Activated T-cell treated with anti-CD3 and anti-CD28 coated beads, Interleukin-2, amount 50 U/mL, for 4 hours (primary cell): ENCODE data around the gene PCDHGB2. TPM values are rescaled to one million over a fixed set of nuclear protein-coding genes. Genes with fewer than 3 reads are reported as not detected.
"Not testable (repeated sequence)": the region's sequence is repeated elsewhere in the genome, so short reads cannot be mapped to it uniquely, and the experiment has no call there.

Source experiments
- ATAC-seq, 2 donors: fragments of 200-7000 bp; cut with Tn5 transposase; one replicate each; pipeline ENCODE4 v1.10.0; 2021
- DNase-seq: peaks from one replicate; pipeline ENCODE4 v3.0.0-alpha.2; 2020
- H3K27me3 Mint-ChIP-seq: one replicate; pipeline ENCODE4 v1.8.0; 2021; ENCODE audit warnings: low read depth, mixed read lengths
- H3K36me3 Mint-ChIP-seq: one replicate; pipeline ENCODE4 v1.8.0; 2022; ENCODE audit warnings: mixed read lengths; ENCODE audit not compliant: insufficient read depth
- H3K4me1 Mint-ChIP-seq: one replicate; pipeline ENCODE4 v1.8.0; 2021; ENCODE audit warnings: low read depth, mixed read lengths
- H3K4me3 Mint-ChIP-seq: one replicate; pipeline ENCODE4 v1.8.0; 2021; ENCODE audit warnings: mild to moderate bottlenecking, moderate library complexity, mixed read lengths
- H3K9me3 Mint-ChIP-seq: one replicate; pipeline ENCODE4 v1.8.0; 2021; ENCODE audit warnings: mixed read lengths
- total RNA-seq, 3 donors: library from RNA; stranded (reverse); gene quantifications; one replicate each; pipeline ENCODE4 v1.2.1, GENCODE V29; 2021

The PCDHGB2 gene
- total RNA-seq, 3 donors from 2014 or later, result 0.13 to 0.43 (median 0.40) TPM

DNA sequence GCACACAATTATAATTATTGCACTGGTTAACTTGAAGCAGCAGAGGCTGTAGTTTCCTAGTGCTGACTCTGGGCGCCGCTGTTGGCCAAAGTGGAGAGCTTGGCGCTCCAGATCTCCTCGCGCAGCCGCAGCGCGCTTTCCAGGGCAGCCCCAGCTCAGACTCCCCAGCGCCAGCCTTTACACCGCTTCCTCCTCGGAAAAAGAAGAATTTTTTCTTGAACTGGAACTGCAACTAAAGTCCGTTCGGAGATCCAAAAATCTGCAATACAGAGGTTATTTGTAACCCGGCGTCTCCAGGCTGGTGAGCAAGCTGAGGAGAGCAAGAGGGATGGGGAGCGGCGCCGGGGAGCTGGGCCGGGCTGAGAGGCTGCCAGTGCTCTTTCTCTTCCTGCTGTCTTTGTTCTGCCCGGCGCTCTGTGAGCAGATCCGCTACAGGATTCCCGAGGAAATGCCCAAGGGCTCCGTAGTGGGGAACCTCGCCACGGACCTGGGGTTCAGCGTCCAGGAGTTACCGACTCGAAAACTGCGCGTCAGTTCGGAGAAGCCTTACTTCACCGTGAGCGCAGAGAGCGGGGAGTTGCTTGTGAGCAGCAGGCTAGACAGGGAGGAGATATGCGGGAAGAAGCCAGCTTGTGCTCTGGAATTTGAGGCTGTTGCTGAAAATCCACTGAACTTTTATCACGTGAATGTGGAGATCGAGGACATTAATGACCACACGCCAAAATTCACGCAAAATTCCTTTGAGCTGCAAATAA, 27.9 kb downstream of the PCDHGB2 start, which contains the start of gene PCDHGB4:
Gene PCDHGB4 (plus strand): TSS at position 142 of the 755 bp plus-strand sequence. CDS start 187 bp downstream, at position 329.
- H3K36me3 Mint-ChIP-seq, DNase-seq, H3K4me1 Mint-ChIP-seq, H3K4me3 Mint-ChIP-seq: not testable (repeated sequence)
- Mint-ChIP-seq H3K27me3 (peaks cover 76% of the 10 kb centered on the region), H3K9me3 (peaks cover 34% of the 10 kb centered on the region)
- peak; percentile 41 to 51 for ATAC-seq

DNA sequence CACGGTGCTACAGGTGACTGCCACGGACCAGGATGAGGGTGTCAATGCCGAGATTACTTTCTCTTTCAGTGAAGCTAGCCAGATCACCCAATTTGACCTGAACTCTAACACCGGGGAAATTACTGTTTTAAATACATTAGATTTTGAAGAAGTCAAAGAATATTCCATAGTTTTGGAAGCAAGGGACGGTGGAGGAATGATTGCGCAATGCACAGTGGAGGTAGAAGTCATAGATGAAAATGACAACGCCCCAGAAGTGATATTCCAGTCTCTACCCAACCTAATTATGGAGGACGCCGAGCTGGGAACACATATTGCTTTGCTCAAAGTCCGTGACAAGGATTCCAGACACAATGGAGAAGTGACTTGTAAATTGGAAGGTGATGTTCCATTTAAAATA, 28.9 kb downstream of the PCDHGB2 start:
- H3K4me1 Mint-ChIP-seq, result no peaks in the 10 kb centered on the region
- H3K36me3 Mint-ChIP-seq, result peaks cover 5% of the 10 kb centered on the region
- no peak overlapping the region for H3K4me3 Mint-ChIP-seq
- no peak for DNase-seq
- H3K27me3 Mint-ChIP-seq, result peaks cover 75% of the 10 kb centered on the region
- H3K9me3 Mint-ChIP-seq, result peaks cover 36% of the 10 kb centered on the region
- ATAC-seq, result no peak

DNA sequence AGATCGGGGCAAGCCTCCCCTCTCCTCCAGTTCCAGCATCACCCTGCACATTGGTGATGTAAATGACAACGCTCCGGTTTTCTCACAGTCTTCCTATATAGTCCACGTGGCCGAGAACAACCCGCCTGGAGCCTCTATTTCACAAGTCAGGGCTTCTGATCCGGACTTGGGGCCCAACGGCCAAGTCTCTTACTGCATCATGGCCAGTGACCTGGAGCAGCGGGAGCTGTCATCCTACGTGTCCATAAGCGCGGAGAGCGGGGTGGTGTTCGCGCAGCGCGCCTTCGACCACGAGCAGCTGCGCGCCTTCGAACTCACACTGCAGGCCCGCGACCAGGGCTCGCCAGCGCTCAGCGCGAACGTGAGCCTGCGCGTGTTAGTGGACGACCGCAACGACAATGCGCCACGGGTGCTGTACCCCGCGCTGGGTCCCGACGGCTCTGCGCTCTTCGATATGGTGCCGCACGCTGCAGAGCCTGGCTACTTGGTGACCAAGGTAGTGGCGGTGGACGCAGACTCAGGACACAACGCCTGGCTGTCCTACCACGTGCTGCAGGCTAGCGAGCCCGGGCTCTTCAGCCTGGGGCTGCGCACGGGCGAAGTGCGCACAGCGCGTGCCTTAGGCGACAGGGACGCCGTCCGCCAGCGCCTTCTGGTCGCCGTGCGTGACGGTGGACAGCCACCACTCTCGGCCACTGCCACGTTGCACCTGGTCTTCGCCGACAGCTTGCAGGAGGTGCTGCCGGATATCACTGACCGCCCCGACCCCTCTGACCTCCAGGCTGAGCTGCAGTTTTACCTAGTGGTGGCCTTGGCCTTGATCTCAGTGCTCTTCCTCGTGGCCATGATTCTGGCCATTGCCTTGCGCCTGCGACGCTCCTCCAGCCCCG, 29.6 kb downstream of the PCDHGB2 start:
- Mint-ChIP-seq H3K4me3 (no peak overlapping the region), H3K27me3 (peaks cover 75% of the 10 kb centered on the region), H3K36me3 (peaks cover 5% of the 10 kb centered on the region), H3K4me1 (no peaks in the 10 kb centered on the region), H3K9me3 (peaks cover 43% of the 10 kb centered on the region)
- DNase-seq (no peak), ATAC-seq (no peak)

DNA sequence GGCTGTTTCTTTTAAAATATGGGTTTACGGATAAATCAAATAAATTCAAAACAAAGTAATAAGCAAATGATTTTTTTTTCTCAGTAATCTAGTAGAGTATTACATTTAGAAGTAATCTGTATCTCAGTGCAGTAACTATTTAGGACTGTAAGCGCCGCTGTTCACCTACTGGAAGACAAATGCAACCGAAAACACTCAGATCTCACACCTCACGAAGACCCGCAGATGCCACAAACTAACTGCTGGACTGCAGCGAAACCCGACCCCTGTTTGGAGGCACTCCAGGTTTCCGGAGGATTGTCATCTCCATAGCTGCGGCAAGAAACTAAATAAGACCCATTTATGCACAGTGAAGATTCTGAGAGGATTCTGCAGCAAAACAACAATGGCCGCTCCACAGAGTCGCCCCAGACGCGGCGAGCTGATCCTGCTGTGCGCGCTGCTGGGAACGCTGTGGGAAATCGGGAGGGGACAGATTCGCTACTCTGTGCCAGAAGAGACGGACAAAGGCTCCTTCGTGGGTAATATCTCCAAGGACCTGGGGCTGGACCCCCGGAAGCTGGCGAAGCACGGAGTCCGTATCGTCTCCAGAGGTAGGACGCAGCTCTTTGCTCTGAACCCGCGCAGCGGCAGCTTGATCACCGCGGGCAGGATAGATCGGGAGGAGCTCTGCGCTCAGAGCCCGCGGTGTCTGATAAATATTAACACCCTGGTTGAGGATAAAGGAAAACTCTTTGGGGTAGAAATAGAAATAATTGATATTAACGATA, 32.8 kb downstream of the PCDHGB2 start, which contains the start of gene PCDHGA8:
Gene PCDHGA8 (plus strand): TSS at position 205 of the 770 bp plus-strand sequence. CDS start 181 bp downstream, at position 386.
- ATAC-seq, result no peak
- Mint-ChIP-seq H3K4me1 (no peaks in the 10 kb centered on the region), H3K4me3 (no peak within 1 kb of the TSS), H3K27me3 (peaks cover 69% of the 10 kb centered on the region), H3K36me3 (peaks cover 3% of the 10 kb centered on the region), H3K9me3 (peaks cover 33% of the 10 kb centered on the region)
- no peak for DNase-seq

DNA sequence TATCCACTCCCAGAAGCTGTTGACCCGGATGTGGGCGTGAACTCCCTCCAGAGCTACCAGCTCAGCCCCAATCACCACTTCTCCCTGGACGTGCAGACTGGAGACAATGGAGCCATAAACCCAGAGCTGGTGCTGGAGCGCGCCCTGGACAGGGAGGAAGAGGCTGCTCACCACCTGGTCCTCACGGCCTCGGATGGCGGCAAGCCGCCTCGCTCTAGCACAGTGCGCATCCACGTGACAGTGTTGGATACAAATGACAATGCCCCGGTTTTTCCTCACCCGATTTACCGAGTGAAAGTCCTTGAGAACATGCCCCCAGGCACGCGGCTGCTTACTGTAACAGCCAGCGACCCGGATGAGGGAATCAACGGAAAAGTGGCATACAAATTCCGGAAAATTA, 33.5 kb downstream of the PCDHGB2 start:
- no peak overlapping the region for H3K4me3 Mint-ChIP-seq
- H3K9me3 Mint-ChIP-seq, result peaks cover 33% of the 10 kb centered on the region
- no peak for ATAC-seq
- no peaks in the 10 kb centered on the region for H3K4me1 Mint-ChIP-seq
- DNase-seq, result no peak
- H3K36me3 Mint-ChIP-seq, result peaks cover 3% of the 10 kb centered on the region
- peaks cover 66% of the 10 kb centered on the region for H3K27me3 Mint-ChIP-seq

DNA sequence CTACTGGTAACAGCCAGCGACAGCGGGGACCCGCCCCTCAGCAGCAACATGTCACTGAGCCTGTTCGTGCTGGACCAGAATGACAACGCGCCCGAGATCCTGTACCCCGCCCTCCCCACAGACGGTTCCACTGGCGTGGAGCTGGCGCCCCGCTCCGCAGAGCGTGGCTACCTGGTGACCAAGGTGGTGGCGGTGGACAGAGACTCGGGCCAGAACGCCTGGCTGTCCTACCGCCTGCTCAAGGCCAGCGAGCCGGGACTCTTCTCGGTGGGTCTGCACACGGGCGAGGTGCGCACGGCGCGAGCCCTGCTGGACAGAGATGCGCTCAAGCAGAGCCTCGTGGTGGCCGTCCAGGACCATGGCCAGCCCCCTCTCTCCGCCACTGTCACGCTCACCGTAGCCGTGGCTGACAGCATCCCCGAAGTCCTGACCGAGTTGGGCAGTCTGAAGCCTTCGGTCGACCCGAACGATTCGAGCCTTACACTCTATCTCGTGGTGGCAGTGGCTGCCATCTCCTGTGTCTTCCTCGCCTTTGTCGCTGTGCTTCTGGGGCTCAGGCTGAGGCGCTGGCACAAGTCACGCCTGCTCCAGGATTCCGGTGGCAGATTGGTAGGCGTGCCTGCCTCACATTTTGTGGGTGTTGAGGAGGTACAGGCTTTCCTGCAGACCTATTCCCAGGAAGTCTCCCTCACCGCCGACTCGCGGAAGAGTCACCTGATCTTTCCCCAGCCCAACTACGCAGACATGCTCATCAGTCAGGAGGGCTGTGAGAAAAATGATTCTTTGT, 34.8 kb downstream of the PCDHGB2 start:
- not testable (repeated sequence) for DNase-seq, H3K36me3 Mint-ChIP-seq, ATAC-seq, H3K4me1 Mint-ChIP-seq, H3K4me3 Mint-ChIP-seq
- peaks cover 33% of the 10 kb centered on the region for H3K9me3 Mint-ChIP-seq
- H3K27me3 Mint-ChIP-seq, result peaks cover 65% of the 10 kb centered on the region

DNA sequence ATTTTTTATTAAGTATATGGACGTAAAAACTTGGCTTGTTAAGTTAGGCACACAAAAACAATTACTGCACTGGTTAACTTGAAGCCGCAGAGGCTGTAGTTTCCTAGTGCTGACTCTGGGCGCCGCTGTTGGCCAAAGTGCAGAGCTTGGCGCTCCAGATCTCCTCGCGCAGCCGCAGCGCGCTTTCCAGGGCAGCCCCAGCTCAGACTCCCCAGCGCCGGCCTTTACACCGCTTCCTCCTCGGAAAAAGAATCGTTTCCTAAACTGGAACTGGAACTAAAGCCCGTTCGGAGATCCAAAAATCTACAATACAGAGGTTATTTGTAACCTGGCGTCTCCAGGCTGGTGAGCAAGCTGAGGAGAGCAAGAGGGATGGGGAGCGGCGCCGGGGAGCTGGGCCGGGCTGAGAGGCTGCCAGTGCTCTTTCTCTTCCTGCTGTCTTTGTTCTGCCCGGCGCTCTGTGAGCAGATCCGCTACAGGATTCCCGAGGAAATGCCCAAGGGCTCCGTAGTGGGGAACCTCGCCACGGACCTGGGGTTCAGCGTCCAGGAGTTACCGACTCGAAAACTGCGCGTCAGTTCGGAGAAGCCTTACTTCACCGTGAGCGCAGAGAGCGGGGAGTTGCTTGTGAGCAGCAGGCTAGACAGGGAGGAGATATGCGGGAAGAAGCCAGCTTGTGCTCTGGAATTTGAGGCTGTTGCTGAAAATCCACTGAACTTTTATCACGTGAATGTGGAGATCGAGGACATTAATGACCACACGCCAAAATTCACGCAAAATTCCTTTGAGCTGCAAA, 38.2 kb downstream of the PCDHGB2 start, which contains the start of gene PCDHGB5:
Gene PCDHGB5 (plus strand): TSS at position 192 of the 796 bp plus-strand sequence. CDS start 181 bp downstream, at position 373.
- peak within 1 kb of the TSS; percentile 45 for H3K4me3 Mint-ChIP-seq
- not testable (repeated sequence) for H3K36me3 Mint-ChIP-seq, DNase-seq, H3K4me1 Mint-ChIP-seq
- peaks cover 66% of the 10 kb centered on the region for H3K27me3 Mint-ChIP-seq
- peak; percentile 69 to 90 for ATAC-seq
- peaks cover 29% of the 10 kb centered on the region for H3K9me3 Mint-ChIP-seq

DNA sequence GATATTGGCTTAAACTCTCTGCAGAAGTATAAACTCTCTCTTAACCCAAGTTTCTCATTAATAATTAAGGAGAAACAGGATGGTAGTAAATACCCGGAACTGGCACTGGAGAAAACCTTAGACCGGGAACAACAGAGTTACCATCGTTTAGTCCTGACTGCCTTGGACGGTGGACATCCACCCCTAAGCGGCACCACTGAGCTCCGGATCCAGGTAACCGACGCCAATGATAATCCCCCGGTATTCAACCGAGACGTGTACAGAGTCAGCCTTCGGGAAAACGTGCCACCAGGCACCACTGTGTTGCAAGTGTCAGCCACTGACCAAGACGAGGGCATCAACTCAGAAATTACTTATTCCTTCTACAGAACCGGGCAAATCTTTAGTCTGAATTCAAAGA, 38.8 kb downstream of the PCDHGB2 start:
- Mint-ChIP-seq H3K27me3 (peaks cover 67% of the 10 kb centered on the region), H3K36me3 (no peaks in the 10 kb centered on the region), H3K4me1 (no peaks in the 10 kb centered on the region), H3K9me3 (peaks cover 26% of the 10 kb centered on the region), H3K4me3 (peak overlapping the region; percentile 16)
- DNase-seq (no peak), ATAC-seq (no peak)

DNA sequence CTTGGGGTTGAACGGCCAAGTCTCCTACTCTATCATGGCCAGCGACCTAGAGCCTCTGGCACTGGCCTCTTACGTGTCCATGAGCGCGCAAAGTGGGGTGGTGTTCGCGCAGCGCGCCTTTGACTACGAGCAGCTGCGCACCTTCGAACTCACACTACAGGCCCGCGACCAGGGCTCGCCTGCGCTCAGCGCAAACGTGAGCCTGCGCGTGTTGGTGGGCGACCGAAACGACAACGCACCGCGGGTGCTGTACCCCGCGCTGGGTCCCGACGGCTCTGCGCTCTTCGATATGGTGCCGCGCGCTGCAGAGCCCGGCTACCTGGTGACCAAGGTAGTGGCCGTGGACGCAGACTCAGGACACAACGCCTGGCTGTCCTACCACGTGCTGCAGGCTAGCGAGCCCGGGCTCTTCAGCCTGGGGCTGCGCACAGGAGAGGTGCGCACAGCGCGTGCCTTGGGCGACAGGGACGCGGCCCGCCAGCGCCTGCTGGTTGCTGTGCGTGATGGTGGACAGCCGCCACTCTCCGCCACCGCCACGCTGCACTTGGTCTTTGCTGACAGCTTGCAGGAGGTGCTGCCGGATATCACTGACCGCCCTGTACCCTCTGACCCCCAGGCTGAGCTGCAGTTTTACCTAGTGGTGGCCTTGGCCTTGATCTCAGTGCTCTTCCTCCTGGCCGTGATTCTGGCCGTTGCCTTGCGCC, 39.9 kb downstream of the PCDHGB2 start:
- H3K36me3 Mint-ChIP-seq, result no peaks in the 10 kb centered on the region
- no peak overlapping the region for H3K4me3 Mint-ChIP-seq
- peaks cover 69% of the 10 kb centered on the region for H3K27me3 Mint-ChIP-seq
- ATAC-seq (no peak), DNase-seq (no peak)
- H3K4me1 Mint-ChIP-seq, result no peaks in the 10 kb centered on the region
- peaks cover 18% of the 10 kb centered on the region for H3K9me3 Mint-ChIP-seq

DNA sequence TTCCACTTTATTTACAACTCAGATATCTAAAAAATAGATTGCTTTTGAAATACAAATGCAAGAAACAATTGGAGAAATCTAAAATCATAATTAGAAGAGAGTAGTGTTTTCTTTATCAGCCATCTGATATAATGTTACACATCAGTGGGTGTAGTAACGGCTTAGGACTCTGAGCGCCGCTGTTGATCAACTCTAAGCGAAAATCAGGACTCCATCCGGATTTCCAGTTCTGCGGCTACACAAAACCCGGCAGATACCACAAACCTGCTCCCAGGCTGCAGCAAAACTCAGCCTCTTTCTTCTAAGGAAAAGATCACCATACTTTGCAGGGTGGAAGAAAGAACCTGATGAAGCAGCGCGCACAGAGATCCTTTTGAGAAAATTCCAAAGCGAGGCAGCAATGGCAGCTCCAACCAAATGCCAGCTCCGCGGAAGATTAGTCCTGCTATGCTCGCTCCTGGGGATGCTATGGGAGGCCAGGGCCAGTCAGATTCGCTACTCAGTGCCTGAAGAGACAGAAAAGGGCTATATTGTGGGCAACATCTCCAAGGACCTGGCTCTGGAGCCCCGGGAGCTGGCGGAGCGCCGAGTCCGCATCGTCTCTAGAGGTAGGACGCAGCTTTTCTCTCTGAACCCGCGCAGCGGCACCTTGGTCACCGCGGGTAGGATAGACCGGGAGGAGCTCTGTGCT, 42.9 kb downstream of the PCDHGB2 start, which contains the start of gene PCDHGA9:
Gene PCDHGA9 (plus strand): TSS at position 226 of the 691 bp plus-strand sequence. CDS start 175 bp downstream, at position 401.
- H3K9me3 Mint-ChIP-seq, result peaks cover 21% of the 10 kb centered on the region
- H3K27me3 Mint-ChIP-seq, result peaks cover 74% of the 10 kb centered on the region
- no peaks in the 10 kb centered on the region for H3K36me3 Mint-ChIP-seq
- DNase-seq (no peak), ATAC-seq (no peak)
- H3K4me3 Mint-ChIP-seq, result peak within 1 kb of the TSS; percentile 65
- H3K4me1 Mint-ChIP-seq, result no peaks in the 10 kb centered on the region

DNA sequence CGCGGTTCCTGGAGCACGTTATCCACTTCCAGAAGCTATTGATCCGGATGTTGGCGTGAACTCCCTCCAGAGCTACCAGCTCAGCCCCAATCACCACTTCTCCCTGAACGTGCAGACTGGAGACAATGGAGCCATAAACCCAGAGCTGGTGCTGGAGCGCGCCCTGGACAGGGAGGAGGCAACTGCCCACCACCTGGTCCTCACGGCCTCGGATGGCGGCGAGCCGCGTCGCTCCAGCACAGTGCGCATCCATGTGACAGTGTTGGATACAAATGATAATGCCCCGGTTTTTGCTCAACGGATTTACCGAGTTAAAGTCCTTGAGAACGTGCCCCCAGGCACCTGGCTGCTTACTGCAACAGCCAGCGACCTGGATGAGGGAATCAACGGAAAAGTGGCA, 43.6 kb downstream of the PCDHGB2 start:
- ATAC-seq, result no peak
- Mint-ChIP-seq H3K4me1 (peaks cover 2% of the 10 kb centered on the region), H3K36me3 (peaks cover 2% of the 10 kb centered on the region), H3K27me3 (peaks cover 81% of the 10 kb centered on the region), H3K9me3 (peaks cover 25% of the 10 kb centered on the region), H3K4me3 (no peak overlapping the region)
- no peak for DNase-seq
